SK-N-SH treated with all-trans-retinoic acid at 6 μM for 48 hours (cell line): ENCODE data around the gene ZCCHC9.

Source experiments
- ATAC-seq: fragments of 200-7000 bp; cut with Tn5 transposase; 3 replicates; pipeline ENCODE4 v1.9.1; 2020; ENCODE audit warnings: mild to moderate bottlenecking, moderate library complexity
- ARNTL ChIP-seq: fragments of 450-650 bp; formaldehyde crosslinking; IDR thresholded peaks from 2 replicates; pipeline ENCODE4 v1.5.0; 2020; ENCODE audit warnings: low read depth, mild to moderate bottlenecking, moderate library complexity, borderline replicate concordance
- BACH2 ChIP-seq: fragments of 250-450 bp; sonication (Bioruptor Pico); IDR thresholded peaks from 2 replicates; pipeline ENCODE4 v1.9.0; 2021; ENCODE audit warnings: mild to moderate bottlenecking, borderline replicate concordance
- CREB5 ChIP-seq: fragments of 250-450 bp; sonication (Bioruptor Pico); IDR thresholded peaks from 2 replicates; pipeline ENCODE4 v1.5.1; 2020; ENCODE audit warnings: low read depth, mild to moderate bottlenecking, moderate library complexity
- CSDC2 ChIP-seq: fragments of 250-450 bp; sonication (Bioruptor Pico); IDR thresholded peaks from 2 replicates; pipeline ENCODE4 v1.5.0; 2020; ENCODE audit warnings: mild to moderate bottlenecking, moderate library complexity
- ESRRG ChIP-seq: fragments of 250-450 bp; sonication (Bioruptor Pico); IDR thresholded peaks from 2 replicates; pipeline ENCODE4 v1.6.1; 2021; ENCODE audit warnings: mild to moderate bottlenecking
- GLIS3 ChIP-seq: fragments of 250-450 bp; sonication (Bioruptor Pico); IDR thresholded peaks from 2 replicates; pipeline ENCODE4 v1.5.0; 2020; ENCODE audit warnings: mild to moderate bottlenecking, moderate library complexity
- OSR1 ChIP-seq: fragments of 250-450 bp; sonication (Bioruptor Pico); IDR thresholded peaks from 2 replicates; pipeline ENCODE4 v1.8.0; 2022; ENCODE audit warnings: moderate library complexity, mild to moderate bottlenecking, inconsistent platforms
- PATZ1 ChIP-seq: fragments of 250-450 bp; sonication (Bioruptor Pico); IDR thresholded peaks from 2 replicates; pipeline ENCODE4 v1.8.0; 2020; ENCODE audit warnings: mild to moderate bottlenecking, moderate library complexity, borderline replicate concordance
- PPARA ChIP-seq: fragments of 250-450 bp; sonication (Bioruptor Pico); IDR thresholded peaks from 2 replicates; pipeline ENCODE4 v1.5.0; 2020; ENCODE audit warnings: mild to moderate bottlenecking, borderline replicate concordance
- RARB ChIP-seq: fragments of 250-450 bp; sonication (Bioruptor Pico); IDR thresholded peaks from 2 replicates; pipeline ENCODE4 v1.8.0; 2021; ENCODE audit warnings: mild to moderate bottlenecking, moderate library complexity
- SNAI2 ChIP-seq: fragments of 250-450 bp; sonication (Bioruptor Pico); IDR thresholded peaks from 2 replicates; pipeline ENCODE4 v1.5.0; 2020; ENCODE audit warnings: mild to moderate bottlenecking, moderate library complexity
- TCF4 ChIP-seq: fragments of 250-450 bp; sonication (Bioruptor Pico); IDR thresholded peaks from 2 replicates; pipeline ENCODE4 v1.8.0; 2021; ENCODE audit warnings: mild to moderate bottlenecking, moderate library complexity, borderline replicate concordance
- TOX ChIP-seq: fragments of 250-450 bp; sonication (Bioruptor Pico); IDR thresholded peaks from 2 replicates; pipeline ENCODE4 v1.8.0; 2021; ENCODE audit warnings: mild to moderate bottlenecking, moderate library complexity, borderline replicate concordance
- ZC3H10 ChIP-seq: fragments of 250-450 bp; sonication (Bioruptor Pico); IDR thresholded peaks from 2 replicates; pipeline ENCODE4 v1.5.1; 2021; ENCODE audit warnings: mild to moderate bottlenecking, moderate library complexity
- ZFP3 ChIP-seq: fragments of 250-450 bp; sonication (Bioruptor Pico); IDR thresholded peaks from 2 replicates; pipeline ENCODE4 v1.5.0; 2020; ENCODE audit warnings: mild to moderate bottlenecking, moderate library complexity
- ZFP30 ChIP-seq: fragments of 450-650 bp; formaldehyde crosslinking; IDR thresholded peaks from 2 replicates; pipeline ENCODE4 v1.5.0; 2022; ENCODE audit warnings: mild to moderate bottlenecking, moderate library complexity
- ZNF70 ChIP-seq: fragments of 450-650 bp; formaldehyde crosslinking; IDR thresholded peaks from 2 replicates; pipeline ENCODE4 v1.5.0; 2020; ENCODE audit warnings: mild to moderate bottlenecking, moderate library complexity
- ZNF8 ChIP-seq: fragments of 450-650 bp; formaldehyde crosslinking; IDR thresholded peaks from 2 replicates; pipeline ENCODE4 v1.5.0; 2020; ENCODE audit warnings: mild to moderate bottlenecking, moderate library complexity
- TF ChIP-seq, protein P1 (sequence below): fragments of 250-450 bp; sonication (Bioruptor Pico); IDR thresholded peaks from 2 replicates; pipeline ENCODE4 v1.5.1; 2021; ENCODE audit warnings: mild to moderate bottlenecking, moderate library complexity
- TF ChIP-seq, protein P2 (sequence below): fragments of 250-450 bp; sonication (Bioruptor Pico); IDR thresholded peaks from 2 replicates; pipeline ENCODE4 v1.5.0; 2020; ENCODE audit warnings: mild to moderate bottlenecking, moderate library complexity
- TF ChIP-seq, protein P3 (sequence below): fragments of 250-450 bp; sonication (Bioruptor Pico); IDR thresholded peaks from 2 replicates; pipeline ENCODE4 v1.8.0; 2021; ENCODE audit warnings: low read depth, mild to moderate bottlenecking, moderate library complexity, borderline replicate concordance

ZCCHC9 gene

DNA sequence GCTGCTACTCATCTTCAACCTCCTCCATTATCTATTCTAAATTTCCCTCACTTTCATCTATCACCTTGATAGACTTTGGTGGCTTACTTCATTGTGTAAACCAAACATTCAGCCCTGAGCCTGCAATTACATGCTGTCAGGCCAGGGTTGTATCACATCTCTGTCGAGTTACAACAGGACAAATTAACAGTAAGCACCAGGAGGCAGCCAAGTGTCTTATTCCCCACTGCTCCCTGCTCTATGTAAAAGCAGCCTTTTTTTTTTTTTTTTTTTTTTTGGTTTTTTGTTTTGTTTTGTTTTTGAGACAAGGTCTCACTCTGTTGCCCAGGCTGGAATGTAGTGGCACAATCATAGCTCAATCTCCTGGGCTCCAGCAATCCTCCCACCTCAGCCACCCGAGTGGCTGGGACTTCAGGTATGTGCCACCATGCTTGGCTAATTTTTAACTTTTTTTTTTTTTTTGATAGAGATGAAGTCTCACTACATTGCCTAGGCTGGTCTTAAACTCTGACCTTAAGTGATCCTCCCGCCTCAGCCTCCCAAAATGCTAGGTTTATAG is 15.2 kb upstream of the ZCCHC9 start:
- no peak; the same call in 2 of the 3 replicates for ATAC-seq
- TF ChIP-seq TOX (CRISPR knock-in tag) (no peak), ARNTL (CRISPR knock-in tag) (no peak), SNAI2 (CRISPR knock-in tag) (no peak), CSDC2 (CRISPR knock-in tag) (no peak), ZNF8 (no peak), ZFP3 (CRISPR knock-in tag) (no peak), ZFP30 (CRISPR knock-in tag) (no peak), ZC3H10 (CRISPR knock-in tag) (no peak), RARB (CRISPR knock-in tag) (no peak), PATZ1 (CRISPR knock-in tag) (no peak), TCF4 (no peak), OSR1 (CRISPR knock-in tag) (no peak), CREB5 (no peak), ESRRG (CRISPR knock-in tag) (no peak), ZNF70 (CRISPR knock-in tag) (no peak), BACH2 (CRISPR knock-in tag) (no peak)
- TF ChIP-seq, protein P1, sequence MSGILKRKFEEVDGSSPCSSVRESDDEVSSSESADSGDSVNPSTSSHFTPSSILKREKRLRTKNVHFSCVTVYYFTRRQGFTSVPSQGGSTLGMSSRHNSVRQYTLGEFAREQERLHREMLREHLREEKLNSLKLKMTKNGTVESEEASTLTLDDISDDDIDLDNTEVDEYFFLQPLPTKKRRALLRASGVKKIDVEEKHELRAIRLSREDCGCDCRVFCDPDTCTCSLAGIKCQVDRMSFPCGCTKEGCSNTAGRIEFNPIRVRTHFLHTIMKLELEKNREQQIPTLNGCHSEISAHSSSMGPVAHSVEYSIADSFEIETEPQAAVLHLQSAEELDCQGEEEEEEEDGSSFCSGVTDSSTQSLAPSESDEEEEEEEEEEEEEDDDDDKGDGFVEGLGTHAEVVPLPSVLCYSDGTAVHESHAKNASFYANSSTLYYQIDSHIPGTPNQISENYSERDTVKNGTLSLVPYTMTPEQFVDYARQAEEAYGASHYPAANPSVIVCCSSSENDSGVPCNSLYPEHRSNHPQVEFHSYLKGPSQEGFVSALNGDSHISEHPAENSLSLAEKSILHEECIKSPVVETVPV (CRISPR knock-in tag) = no peak
- TF ChIP-seq, protein P2, sequence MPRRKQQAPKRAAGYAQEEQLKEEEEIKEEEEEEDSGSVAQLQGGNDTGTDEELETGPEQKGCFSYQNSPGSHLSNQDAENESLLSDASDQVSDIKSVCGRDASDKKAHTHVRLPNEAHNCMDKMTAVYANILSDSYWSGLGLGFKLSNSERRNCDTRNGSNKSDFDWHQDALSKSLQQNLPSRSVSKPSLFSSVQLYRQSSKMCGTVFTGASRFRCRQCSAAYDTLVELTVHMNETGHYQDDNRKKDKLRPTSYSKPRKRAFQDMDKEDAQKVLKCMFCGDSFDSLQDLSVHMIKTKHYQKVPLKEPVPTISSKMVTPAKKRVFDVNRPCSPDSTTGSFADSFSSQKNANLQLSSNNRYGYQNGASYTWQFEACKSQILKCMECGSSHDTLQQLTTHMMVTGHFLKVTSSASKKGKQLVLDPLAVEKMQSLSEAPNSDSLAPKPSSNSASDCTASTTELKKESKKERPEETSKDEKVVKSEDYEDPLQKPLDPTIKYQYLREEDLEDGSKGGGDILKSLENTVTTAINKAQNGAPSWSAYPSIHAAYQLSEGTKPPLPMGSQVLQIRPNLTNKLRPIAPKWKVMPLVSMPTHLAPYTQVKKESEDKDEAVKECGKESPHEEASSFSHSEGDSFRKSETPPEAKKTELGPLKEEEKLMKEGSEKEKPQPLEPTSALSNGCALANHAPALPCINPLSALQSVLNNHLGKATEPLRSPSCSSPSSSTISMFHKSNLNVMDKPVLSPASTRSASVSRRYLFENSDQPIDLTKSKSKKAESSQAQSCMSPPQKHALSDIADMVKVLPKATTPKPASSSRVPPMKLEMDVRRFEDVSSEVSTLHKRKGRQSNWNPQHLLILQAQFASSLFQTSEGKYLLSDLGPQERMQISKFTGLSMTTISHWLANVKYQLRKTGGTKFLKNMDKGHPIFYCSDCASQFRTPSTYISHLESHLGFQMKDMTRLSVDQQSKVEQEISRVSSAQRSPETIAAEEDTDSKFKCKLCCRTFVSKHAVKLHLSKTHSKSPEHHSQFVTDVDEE (CRISPR knock-in tag) = no peak

DNA sequence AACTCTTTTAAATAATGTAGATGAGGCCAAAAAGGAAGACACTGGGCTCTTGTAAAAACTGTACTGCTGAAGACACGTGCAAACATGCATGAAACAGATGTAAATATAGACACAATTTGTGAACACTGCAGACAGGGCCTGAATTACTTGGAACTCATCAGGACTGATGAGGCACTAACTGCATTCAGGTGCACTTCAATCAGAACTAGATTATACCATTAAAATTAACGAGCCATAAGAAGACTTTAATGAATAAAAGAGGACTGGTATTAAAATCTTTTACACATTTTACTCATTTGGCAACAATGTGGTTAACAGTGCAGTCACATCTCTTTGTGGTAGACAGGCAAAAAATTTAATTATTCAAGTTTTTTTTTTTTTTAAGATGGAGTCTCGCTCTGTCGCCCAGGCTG is 13.4 kb upstream of the ZCCHC9 start:
- TF ChIP-seq TOX (CRISPR knock-in tag) = no peak
- TF ChIP-seq, protein P3, sequence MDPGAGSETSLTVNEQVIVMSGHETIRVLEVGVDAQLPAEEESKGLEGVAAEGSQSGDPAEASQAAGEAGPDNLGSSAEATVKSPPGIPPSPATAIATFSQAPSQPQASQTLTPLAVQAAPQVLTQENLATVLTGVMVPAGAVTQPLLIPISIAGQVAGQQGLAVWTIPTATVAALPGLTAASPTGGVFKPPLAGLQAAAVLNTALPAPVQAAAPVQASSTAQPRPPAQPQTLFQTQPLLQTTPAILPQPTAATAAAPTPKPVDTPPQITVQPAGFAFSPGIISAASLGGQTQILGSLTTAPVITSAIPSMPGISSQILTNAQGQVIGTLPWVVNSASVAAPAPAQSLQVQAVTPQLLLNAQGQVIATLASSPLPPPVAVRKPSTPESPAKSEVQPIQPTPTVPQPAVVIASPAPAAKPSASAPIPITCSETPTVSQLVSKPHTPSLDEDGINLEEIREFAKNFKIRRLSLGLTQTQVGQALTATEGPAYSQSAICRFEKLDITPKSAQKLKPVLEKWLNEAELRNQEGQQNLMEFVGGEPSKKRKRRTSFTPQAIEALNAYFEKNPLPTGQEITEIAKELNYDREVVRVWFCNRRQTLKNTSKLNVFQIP (CRISPR knock-in tag) = no peak
- no peak for TF ChIP-seq TCF4
- TF ChIP-seq GLIS3 (CRISPR knock-in tag) = no peak
- TF ChIP-seq BACH2 (CRISPR knock-in tag) = no peak
- TF ChIP-seq CSDC2 (CRISPR knock-in tag) = no peak
- TF ChIP-seq PPARA (CRISPR knock-in tag) = no peak
- TF ChIP-seq SNAI2 (CRISPR knock-in tag) = no peak
- TF ChIP-seq ZNF70 (CRISPR knock-in tag) = no peak
- no peak for TF ChIP-seq CREB5
- TF ChIP-seq, protein P2 (CRISPR knock-in tag) = no peak
- no peak for TF ChIP-seq RARB (CRISPR knock-in tag)
- TF ChIP-seq ARNTL (CRISPR knock-in tag) = no peak
- no peak for TF ChIP-seq ZNF8
- no peak for TF ChIP-seq OSR1 (CRISPR knock-in tag)
- no peak for TF ChIP-seq ZFP3 (CRISPR knock-in tag)
- TF ChIP-seq, protein P1 (CRISPR knock-in tag) = no peak
- no peak for ATAC-seq
